B cell (primary cell): ENCODE results near the gene PCSK9. TPM values are rescaled to one million over a fixed set of nuclear protein-coding genes. Genes with fewer than 3 reads are reported as not detected.

Experiments
- ATAC-seq: fragments of 200-7000 bp; cut with Tn5 transposase; one replicate; pipeline ENCODE4 v1.10.0; 2021; ENCODE audit warnings: low read depth, mild to moderate bottlenecking, moderate number of reproducible peaks, moderate library complexity
- CTCF ChIA-PET: fragments of 350-600 bp; sonication (Branson Sonifier 250); formaldehyde crosslinking; loops from one replicate; lab custom pipeline; 2021; ENCODE audit warnings: antibody characterized with exemption, inconsistent platforms; lab: Charles Lee
- POLR2A ChIA-PET: fragments of 350-600 bp; sonication (Branson Sonifier 250); formaldehyde crosslinking; loops from one replicate; lab custom pipeline; 2021; ENCODE audit warnings: antibody characterized with exemption; lab: Charles Lee
- DNase-seq: peaks from one replicate; pipeline ENCODE4 v3.0.0; 2013
- H2AFZ ChIP-seq: 2 replicates; pipeline ENCODE4 v1.6.1; 2012; ENCODE audit warnings: mild to moderate bottlenecking, low read depth, low read length; ENCODE audit not compliant: insufficient read depth, poor library complexity, severe bottlenecking
- H3K27ac ChIP-seq, 2 donors: 1 replicate in 1 of 2; 2 replicates in 1 of 2; pipeline ENCODE4 v1.5.1; 2012 to 2013; ENCODE audit warnings: low read length in 2 of 2, mild to moderate bottlenecking in 2 of 2, moderate library complexity in 1 of 2
- H3K27me3 ChIP-seq, 4 experiments: fragments of 200-600 bp in 1 of 4; sonication (generic) in 1 of 4; replicated peaks in 1 of 4; 1 replicate in 2 of 4; 2 replicates in 2 of 4; pipeline versions ENCODE4 v1.6.1 to v1.7.0; 2013 to 2016; ENCODE audit warnings: low read length in 3 of 4, mild to moderate bottlenecking in 2 of 4, mixed read lengths in 1 of 4, moderate library complexity in 1 of 4; ENCODE audit not compliant: insufficient read depth in 4 of 4, control insufficient read depth in 3 of 4; ENCODE audit errors: control extremely low read depth in 1 of 4
- H3K36me3 ChIP-seq, 2 experiments: replicated peaks in 1 of 2; 1 replicate in 1 of 2; 2 replicates in 1 of 2; pipeline versions ENCODE4 v1.6.1 to v1.7.1; 2013; ENCODE audit warnings: low read length in 1 of 2; ENCODE audit not compliant: insufficient read depth in 2 of 2, control insufficient read depth in 1 of 2; ENCODE audit errors: control extremely low read depth in 1 of 2, extremely low read depth in 1 of 2
- H3K4me1 ChIP-seq, 2 donors: fragments of 200-600 bp in 1 of 2; sonication (generic) in 1 of 2; 1 replicate in 1 of 2; 2 replicates in 1 of 2; pipeline versions ENCODE4 v1.5.1 to v1.6.1; 2013 to 2017; ENCODE audit warnings: low read length in 2 of 2; ENCODE audit not compliant: control insufficient read depth in 2 of 2, insufficient read depth in 2 of 2
- H3K4me2 ChIP-seq: replicated peaks from 2 replicates; pipeline ENCODE3; 2012; ENCODE audit warnings: mild to moderate bottlenecking, low read depth, low read length; ENCODE audit not compliant: poor library complexity, severe bottlenecking
- H3K4me3 ChIP-seq, 5 experiments: fragments of 200-600 bp in 1 of 5; sonication (generic) in 1 of 5; 1 replicate in 3 of 5; 2 replicates in 2 of 5; pipeline versions ENCODE4 v1.5.1 to v1.7.0; 2011 to 2016; ENCODE audit warnings: low read length in 4 of 5, mild to moderate bottlenecking in 4 of 5, low read depth in 2 of 5, control low read depth in 1 of 5, moderate library complexity in 1 of 5; ENCODE audit not compliant: insufficient read depth in 1 of 5; ENCODE audit errors: control extremely low read depth in 1 of 5, extremely low read depth in 1 of 5
- H3K79me2 ChIP-seq: fragments of 200-600 bp; sonication (generic); one replicate; pipeline ENCODE4 v1.6.0; 2016; ENCODE audit warnings: low read length; ENCODE audit not compliant: control insufficient read depth, insufficient read depth
- H3K9ac ChIP-seq: fragments of 200-600 bp; sonication (generic); 2 replicates; pipeline ENCODE4 v1.6.1; 2017; ENCODE audit warnings: mild to moderate bottlenecking, low read length, moderate library complexity
- H3K9me3 ChIP-seq, 3 donors: one replicate each; pipeline versions ENCODE4 v1.6.1 to v1.7.1; 2013; ENCODE audit warnings: low read length in 2 of 3; ENCODE audit not compliant: control insufficient read depth in 2 of 3, insufficient read depth in 1 of 3; ENCODE audit errors: control extremely low read depth in 1 of 3
- H4K20me1 ChIP-seq: 2 replicates; pipeline ENCODE4 v1.6.0; 2012; ENCODE audit warnings: mild to moderate bottlenecking, low read length; ENCODE audit not compliant: insufficient read depth, control insufficient read depth, poor library complexity, severe bottlenecking
- H3K27ac Mint-ChIP-seq: one replicate; pipeline ENCODE4 v1.8.0; 2021; ENCODE audit warnings: mixed read lengths
- H3K27me3 Mint-ChIP-seq: one replicate; pipeline ENCODE4 v1.8.0; 2021; ENCODE audit warnings: mixed read lengths
- H3K4me1 Mint-ChIP-seq: one replicate; pipeline ENCODE4 v1.8.0; 2021; ENCODE audit warnings: mixed read lengths
- H3K4me3 Mint-ChIP-seq: one replicate; pipeline ENCODE4 v1.8.0; 2021; ENCODE audit warnings: mixed read lengths
- H3K9me3 Mint-ChIP-seq: one replicate; pipeline ENCODE4 v1.8.0; 2022; ENCODE audit warnings: mixed read lengths; ENCODE audit not compliant: insufficient read depth
- CTCF ChIP-seq: fragments of 200-600 bp; IDR thresholded peaks from one replicate; pipeline ENCODE4 v1.8.0; 2022; ENCODE audit warnings: antibody characterized with exemption, mild to moderate bottlenecking
- EZH2 ChIP-seq: IDR thresholded peaks from 2 replicates; pipeline ENCODE4 v1.6.1; 2012; ENCODE audit warnings: borderline replicate concordance, low read depth, mild to moderate bottlenecking, moderate library complexity, low read length; ENCODE audit not compliant: insufficient read depth, poor library complexity, severe bottlenecking
- WGBS: methylation state at CpG from one replicate; pipeline ENCODE4 v1.1.5; 2013; ENCODE audit warnings: missing lambda C conversion rate; ENCODE audit not compliant: insufficient coverage; 5-methylcytosine and 5-hydroxymethylcytosine counted together
- intact Hi-C: fragments of 100-400 bp; cut with micrococcal nuclease; formaldehyde crosslinking; loops from one replicate; pipeline ENCODE4 v1.10.0; 2022
- polyA plus RNA-seq: library from polyadenylated mRNA; depleted of rRNA; stranded (reverse); fragments of >200 nt; gene quantifications from 2 replicates; pipeline ENCODE4 v1.2.3, GENCODE V29; 2012
- total RNA-seq, 2 donors: library from RNA; stranded (reverse); fragments of 120-200 nt in 1 of 2; gene quantifications; 1 replicate in 1 of 2; 2 replicates in 1 of 2; pipeline versions ENCODE4 v1.2.3 to v1.2.4, GENCODE V29; 2013 to 2022

The PCSK9 gene
- total and polyA plus RNA-seq, 2 donors (not counting 1 experiment from before 2014, with no cell fraction given), result not detected

- intact Hi-C loops, result no loop called here
- Histone ChIP-seq H3K27ac (no peak overlapping the region), H3K9me3 (no peaks in the 10 kb centered on the region), H3K4me1 (no peaks in the 10 kb centered on the region), H3K9ac (no peak overlapping the region), H4K20me1 (no peaks in the 10 kb centered on the region), H3K4me3 (no peak overlapping the region), H3K27me3 (peaks cover 0 to 10% (median 3%) of the 10 kb centered on the region in 4 experiments), H2AFZ (no peak overlapping the region), H3K79me2 (no peaks in the 10 kb centered on the region), H3K4me2 (no peak overlapping the region), H3K36me3 (no peaks in the 10 kb centered on the region)
- ChIA-PET CTCF (no interaction called here), POLR2A (interaction anchor here (0.6 kb wide), 1 partner anchor 424 kb away, joined by 3 read pairs; no protein-coding TSS in a partner anchor)
- no peak for TF ChIP-seq CTCF
- no peak for TF ChIP-seq EZH2
- 86% methylated on average over 14 of the region's 15 CpGs for WGBS
- Mint-ChIP-seq H3K4me3 (no peak overlapping the region), H3K27ac (no peak overlapping the region), H3K27me3 (peaks cover 32% of the 10 kb centered on the region), H3K4me1 (no peaks in the 10 kb centered on the region), H3K9me3 (no peaks in the 10 kb centered on the region)
- ATAC-seq, result no peak
- no peak for DNase-seq
Observed at GRCh38 chr1:55044617-55045397, 5.5 kb downstream of the PCSK9 start.

- no peaks in the 10 kb centered on the region for H3K36me3 ChIP-seq
- H3K4me1 ChIP-seq, result no peaks in the 10 kb centered on the region
- Mint-ChIP-seq H3K27ac (no peak overlapping the region), H3K4me1 (no peaks in the 10 kb centered on the region), H3K9me3 (no peaks in the 10 kb centered on the region), H3K27me3 (peaks cover 27% of the 10 kb centered on the region), H3K4me3 (no peak overlapping the region)
- no peak overlapping the region for H2AFZ ChIP-seq
- no peak overlapping the region for H3K4me2 ChIP-seq
- WGBS, result 94% methylated on average over 5 of the region's 10 CpGs
- H4K20me1 ChIP-seq, result no peaks in the 10 kb centered on the region
- H3K9me3 ChIP-seq, result no peaks in the 10 kb centered on the region
- ChIA-PET POLR2A (interaction anchor here (0.6 kb wide), 1 partner anchor 425 kb away, joined by 3 read pairs; no protein-coding TSS in a partner anchor), CTCF (no interaction called here)
- no peak for ATAC-seq
- TF ChIP-seq EZH2, result no peak
- TF ChIP-seq CTCF, result no peak
- no peak overlapping the region for H3K9ac ChIP-seq
- intact Hi-C loops, result no loop called here
- H3K4me3 ChIP-seq, result no peak overlapping the region
- H3K27me3 ChIP-seq, result peaks cover 0 to 5% (median 2%) of the 10 kb centered on the region in 4 experiments
- no peak overlapping the region for H3K27ac ChIP-seq
- H3K79me2 ChIP-seq, result no peaks in the 10 kb centered on the region
- DNase-seq, result no peak
Observed at GRCh38 chr1:55045430-55045829, 6.1 kb downstream of the PCSK9 start.
